Measurements from ENCODE around the gene ZNF598. TPM values are rescaled to one million over a fixed set of nuclear protein-coding genes. Genes with fewer than 3 reads are reported as not detected.
A peak's percentile ranks its signal among the peaks of the same experiment; 100 is the strongest.

The ZNF598 gene
- total and polyA plus RNA-seq, 2 of the 13 experiments (the other 11 are each of a cell fraction or from before 2014, with no cell fraction given) = 13.5 to 14.2 TPM

DNA sequence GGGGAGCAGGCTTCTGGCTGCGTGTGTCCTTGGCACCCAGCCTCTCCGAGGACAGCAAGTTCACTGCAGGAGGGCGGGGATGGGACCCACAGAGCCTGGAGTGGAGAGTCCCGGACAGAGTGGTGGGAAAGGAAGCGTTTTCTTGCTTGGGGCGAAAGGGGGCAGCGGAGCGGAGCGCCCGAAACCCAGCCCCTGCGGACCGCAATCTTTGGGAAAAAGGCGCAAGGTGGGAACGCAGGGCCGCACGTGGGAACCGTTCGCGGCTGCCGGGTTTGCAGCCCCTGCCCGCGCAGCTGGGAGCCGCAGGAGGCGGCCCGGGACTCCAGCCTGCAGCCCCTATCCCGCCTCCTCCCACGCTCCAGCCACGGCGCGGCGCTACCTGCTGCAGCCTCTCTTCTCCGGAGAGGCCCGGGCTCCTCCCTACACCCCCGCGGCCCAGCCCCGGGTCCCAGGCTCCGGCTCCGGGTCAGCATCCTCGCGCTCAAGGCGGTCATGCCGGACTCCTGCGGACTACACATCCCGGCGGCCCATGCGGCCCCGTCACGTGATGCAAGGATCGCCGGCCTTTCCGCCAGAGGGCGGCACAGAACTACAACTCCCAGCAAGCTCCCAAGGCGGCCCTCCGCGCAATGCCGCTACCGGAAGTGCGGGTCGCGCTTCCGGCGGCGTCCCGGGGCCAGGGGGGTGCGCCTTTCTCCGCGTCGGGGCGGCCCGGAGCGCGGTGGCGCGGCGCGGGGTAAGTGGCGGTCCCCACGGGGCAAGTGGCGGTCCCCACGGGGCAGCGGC, 37.9 kb upstream of the ZNF598 start, which contains the start of the genes NTHL1 and TSC2 (continued):
- TF ChIP-seq, protein P1, sequence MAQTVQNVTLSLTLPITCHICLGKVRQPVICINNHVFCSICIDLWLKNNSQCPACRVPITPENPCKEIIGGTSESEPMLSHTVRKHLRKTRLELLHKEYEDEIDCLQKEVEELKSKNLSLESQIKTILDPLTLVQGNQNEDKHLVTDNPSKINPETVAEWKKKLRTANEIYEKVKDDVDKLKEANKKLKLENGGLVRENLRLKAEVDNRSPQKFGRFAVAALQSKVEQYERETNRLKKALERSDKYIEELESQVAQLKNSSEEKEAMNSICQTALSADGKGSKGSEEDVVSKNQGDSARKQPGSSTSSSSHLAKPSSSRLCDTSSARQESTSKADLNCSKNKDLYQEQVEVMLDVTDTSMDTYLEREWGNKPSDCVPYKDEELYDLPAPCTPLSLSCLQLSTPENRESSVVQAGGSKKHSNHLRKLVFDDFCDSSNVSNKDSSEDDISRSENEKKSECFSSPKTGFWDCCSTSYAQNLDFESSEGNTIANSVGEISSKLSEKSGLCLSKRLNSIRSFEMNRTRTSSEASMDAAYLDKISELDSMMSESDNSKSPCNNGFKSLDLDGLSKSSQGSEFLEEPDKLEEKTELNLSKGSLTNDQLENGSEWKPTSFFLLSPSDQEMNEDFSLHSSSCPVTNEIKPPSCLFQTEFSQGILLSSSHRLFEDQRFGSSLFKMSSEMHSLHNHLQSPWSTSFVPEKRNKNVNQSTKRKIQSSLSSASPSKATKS (CRISPR knock-in tag; IDR thresholded peaks at IDR 0.05) = no peak
- peak; percentile 67; the same call in 1 of the 2 replicates for TF ChIP-seq ZNF670 (CRISPR knock-in tag; IDR thresholded peaks at IDR 0.05; ENCODE audit: borderline replicate concordance)
- TF ChIP-seq CC2D1A (CRISPR knock-in tag; IDR thresholded peaks at IDR 0.05) = no peak
- TF ChIP-seq, protein P2, sequence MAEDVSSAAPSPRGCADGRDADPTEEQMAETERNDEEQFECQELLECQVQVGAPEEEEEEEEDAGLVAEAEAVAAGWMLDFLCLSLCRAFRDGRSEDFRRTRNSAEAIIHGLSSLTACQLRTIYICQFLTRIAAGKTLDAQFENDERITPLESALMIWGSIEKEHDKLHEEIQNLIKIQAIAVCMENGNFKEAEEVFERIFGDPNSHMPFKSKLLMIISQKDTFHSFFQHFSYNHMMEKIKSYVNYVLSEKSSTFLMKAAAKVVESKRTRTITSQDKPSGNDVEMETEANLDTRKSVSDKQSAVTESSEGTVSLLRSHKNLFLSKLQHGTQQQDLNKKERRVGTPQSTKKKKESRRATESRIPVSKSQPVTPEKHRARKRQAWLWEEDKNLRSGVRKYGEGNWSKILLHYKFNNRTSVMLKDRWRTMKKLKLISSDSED (CRISPR knock-in tag; IDR thresholded peaks at IDR 0.05) = no peak
- 0 out of 2 replicates have a peak, but pooled peaks have one; percentile 14 for TF ChIP-seq MEF2D (CRISPR knock-in tag; IDR thresholded peaks at IDR 0.05)
- no peak for TF ChIP-seq KAT2B (IDR thresholded peaks at IDR 0.05; ENCODE audit: borderline replicate concordance, low read depth, low read length)
- TF ChIP-seq GABPA (IDR thresholded peaks at IDR 0.05; ENCODE audit: low read depth, low read length) = peak; percentile 99
- TF ChIP-seq GABPA (CRISPR knock-in tag; IDR thresholded peaks at IDR 0.05; ENCODE audit: low read depth) = peak; percentile 93
- no peak for TF ChIP-seq ZNF749 (CRISPR knock-in tag; IDR thresholded peaks at IDR 0.05; ENCODE audit: borderline replicate concordance)
- TF ChIP-seq, protein P3, sequence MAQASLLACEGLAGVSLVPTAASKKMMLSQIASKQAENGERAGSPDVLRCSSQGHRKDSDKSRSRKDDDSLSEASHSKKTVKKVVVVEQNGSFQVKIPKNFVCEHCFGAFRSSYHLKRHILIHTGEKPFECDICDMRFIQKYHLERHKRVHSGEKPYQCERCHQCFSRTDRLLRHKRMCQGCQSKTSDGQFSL (CRISPR knock-in tag; IDR thresholded peaks at IDR 0.05) = peak; percentile 77
- TF ChIP-seq ETV5 (CRISPR knock-in tag; IDR thresholded peaks at IDR 0.05; ENCODE audit: borderline replicate concordance) = peak; percentile 81
- TF ChIP-seq NFYB (CRISPR knock-in tag; IDR thresholded peaks at IDR 0.05) = no peak; the same call in 1 of the 2 replicates
- no peak for TF ChIP-seq ZNF326 (CRISPR knock-in tag; IDR thresholded peaks at IDR 0.05; ENCODE audit: borderline replicate concordance)
- TF ChIP-seq, protein P4, sequence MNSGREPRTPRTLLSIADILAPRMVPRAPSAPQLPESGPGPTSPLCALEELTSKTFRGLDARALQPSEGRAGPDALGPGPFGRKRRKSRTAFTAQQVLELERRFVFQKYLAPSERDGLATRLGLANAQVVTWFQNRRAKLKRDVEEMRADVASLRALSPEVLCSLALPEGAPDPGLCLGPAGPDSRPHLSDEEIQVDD (CRISPR knock-in tag; IDR thresholded peaks at IDR 0.05; ENCODE audit: borderline replicate concordance) = no peak
- TF ChIP-seq PHF21A (CRISPR knock-in tag; IDR thresholded peaks at IDR 0.05) = peak; percentile 75
- no peak for TF ChIP-seq MBD4 (IDR thresholded peaks at IDR 0.05; ENCODE audit: borderline replicate concordance, low read length)
- no peak for TF ChIP-seq HHEX (CRISPR knock-in tag; IDR thresholded peaks at IDR 0.05)
- TF ChIP-seq ZNF549 (CRISPR knock-in tag; IDR thresholded peaks at IDR 0.05) = no peak
- no peak for TF ChIP-seq ZNF672 (CRISPR knock-in tag; IDR thresholded peaks at IDR 0.05)
- TF ChIP-seq CHCHD3 (CRISPR knock-in tag; IDR thresholded peaks at IDR 0.05) = no peak
- TF ChIP-seq, protein P5, sequence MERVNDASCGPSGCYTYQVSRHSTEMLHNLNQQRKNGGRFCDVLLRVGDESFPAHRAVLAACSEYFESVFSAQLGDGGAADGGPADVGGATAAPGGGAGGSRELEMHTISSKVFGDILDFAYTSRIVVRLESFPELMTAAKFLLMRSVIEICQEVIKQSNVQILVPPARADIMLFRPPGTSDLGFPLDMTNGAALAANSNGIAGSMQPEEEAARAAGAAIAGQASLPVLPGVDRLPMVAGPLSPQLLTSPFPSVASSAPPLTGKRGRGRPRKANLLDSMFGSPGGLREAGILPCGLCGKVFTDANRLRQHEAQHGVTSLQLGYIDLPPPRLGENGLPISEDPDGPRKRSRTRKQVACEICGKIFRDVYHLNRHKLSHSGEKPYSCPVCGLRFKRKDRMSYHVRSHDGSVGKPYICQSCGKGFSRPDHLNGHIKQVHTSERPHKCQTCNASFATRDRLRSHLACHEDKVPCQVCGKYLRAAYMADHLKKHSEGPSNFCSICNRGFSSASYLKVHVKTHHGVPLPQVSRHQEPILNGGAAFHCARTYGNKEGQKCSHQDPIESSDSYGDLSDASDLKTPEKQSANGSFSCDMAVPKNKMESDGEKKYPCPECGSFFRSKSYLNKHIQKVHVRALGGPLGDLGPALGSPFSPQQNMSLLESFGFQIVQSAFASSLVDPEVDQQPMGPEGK (CRISPR knock-in tag; IDR thresholded peaks at IDR 0.05) = peak; percentile 68
- no peak for TF ChIP-seq NCOR1 (IDR thresholded peaks at IDR 0.05; ENCODE audit: borderline replicate concordance, low read length)
- TF ChIP-seq, protein P6, sequence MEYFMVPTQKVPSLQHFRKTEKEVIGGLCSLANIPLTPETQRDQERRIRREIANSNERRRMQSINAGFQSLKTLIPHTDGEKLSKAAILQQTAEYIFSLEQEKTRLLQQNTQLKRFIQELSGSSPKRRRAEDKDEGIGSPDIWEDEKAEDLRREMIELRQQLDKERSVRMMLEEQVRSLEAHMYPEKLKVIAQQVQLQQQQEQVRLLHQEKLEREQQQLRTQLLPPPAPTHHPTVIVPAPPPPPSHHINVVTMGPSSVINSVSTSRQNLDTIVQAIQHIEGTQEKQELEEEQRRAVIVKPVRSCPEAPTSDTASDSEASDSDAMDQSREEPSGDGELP (IDR thresholded peaks at IDR 0.05; ENCODE audit: borderline replicate concordance, low read depth) = no peak
- TF ChIP-seq ZBTB3 (CRISPR knock-in tag; IDR thresholded peaks at IDR 0.05; ENCODE audit: borderline replicate concordance, low read depth) = no peak

Measured in HepG2 (cell line).